ENCODE measurements around the gene UCK2. TPM values are rescaled to one million over a fixed set of nuclear protein-coding genes. Genes with fewer than 3 reads are reported as not detected.

UCK2 gene
- total and polyA plus RNA-seq, 7 donors = 8.3 to 33.0 (median 29.3) TPM

DNA sequence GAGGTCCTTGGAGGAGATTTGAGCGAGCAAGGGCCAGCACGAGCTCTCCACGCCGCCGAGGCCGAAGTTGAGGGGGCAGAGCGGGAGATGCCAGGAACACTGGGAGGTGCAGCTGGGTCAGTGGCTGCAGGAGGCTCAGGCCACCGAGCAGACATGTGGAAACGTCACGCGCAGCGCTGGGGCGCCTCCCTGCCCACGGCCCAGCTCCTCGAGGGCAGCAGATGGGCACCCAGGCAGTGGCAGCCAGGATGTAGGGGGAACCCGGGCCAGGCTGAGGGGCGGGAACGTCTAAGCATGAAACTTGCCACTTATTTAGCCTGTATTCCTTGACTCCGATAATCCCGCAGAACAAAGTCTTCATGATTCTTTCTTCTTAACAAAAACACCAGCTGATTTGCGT lies 114.1 kb downstream of the UCK2 start:
- no peak overlapping the region for H3K4me3 ChIP-seq
- H3K27me3 ChIP-seq = no peaks in the 10 kb centered on the region
- DNase-seq = no peak
- intact Hi-C loops (cut with DNase I) = no loop called here
- H3K9me3 ChIP-seq = no peaks in the 10 kb centered on the region
- no peak overlapping the region for H3K27ac ChIP-seq
- WGBS, 2 donors = 93% methylated on average over 21 of the region's 21 CpGs
- H3K4me1 ChIP-seq = no peaks in the 10 kb centered on the region
- H3K36me3 ChIP-seq = no peaks in the 10 kb centered on the region
- TF ChIP-seq POLR2A (IDR thresholded peaks at IDR 0.05) (no peak), POLR2AphosphoS5 (IDR thresholded peaks at IDR 0.05) (no peak), EP300 (IDR thresholded peaks at IDR 0.05) (no peak)
- TF ChIP-seq, protein P1, sequence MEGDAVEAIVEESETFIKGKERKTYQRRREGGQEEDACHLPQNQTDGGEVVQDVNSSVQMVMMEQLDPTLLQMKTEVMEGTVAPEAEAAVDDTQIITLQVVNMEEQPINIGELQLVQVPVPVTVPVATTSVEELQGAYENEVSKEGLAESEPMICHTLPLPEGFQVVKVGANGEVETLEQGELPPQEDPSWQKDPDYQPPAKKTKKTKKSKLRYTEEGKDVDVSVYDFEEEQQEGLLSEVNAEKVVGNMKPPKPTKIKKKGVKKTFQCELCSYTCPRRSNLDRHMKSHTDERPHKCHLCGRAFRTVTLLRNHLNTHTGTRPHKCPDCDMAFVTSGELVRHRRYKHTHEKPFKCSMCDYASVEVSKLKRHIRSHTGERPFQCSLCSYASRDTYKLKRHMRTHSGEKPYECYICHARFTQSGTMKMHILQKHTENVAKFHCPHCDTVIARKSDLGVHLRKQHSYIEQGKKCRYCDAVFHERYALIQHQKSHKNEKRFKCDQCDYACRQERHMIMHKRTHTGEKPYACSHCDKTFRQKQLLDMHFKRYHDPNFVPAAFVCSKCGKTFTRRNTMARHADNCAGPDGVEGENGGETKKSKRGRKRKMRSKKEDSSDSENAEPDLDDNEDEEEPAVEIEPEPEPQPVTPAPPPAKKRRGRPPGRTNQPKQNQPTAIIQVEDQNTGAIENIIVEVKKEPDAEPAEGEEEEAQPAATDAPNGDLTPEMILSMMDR (IDR thresholded peaks at IDR 0.05) = no peak

- H3K4me1 ChIP-seq = no peaks in the 10 kb centered on the region
- no peak for DNase-seq
- H3K27ac ChIP-seq = no peak overlapping the region
- H3K4me3 ChIP-seq = no peak overlapping the region
- no peaks in the 10 kb centered on the region for H3K27me3 ChIP-seq
- 73 to 79% methylated on average over 4 of the region's 4 CpGs for WGBS, 2 donors
- H3K9me3 ChIP-seq = no peaks in the 10 kb centered on the region
- no peaks in the 10 kb centered on the region for H3K36me3 ChIP-seq
- intact Hi-C loops (cut with DNase I) = no loop called here
- TF ChIP-seq, protein P1 (IDR thresholded peaks at IDR 0.05) = no peak
- TF ChIP-seq EP300 (IDR thresholded peaks at IDR 0.05) = no peak
- TF ChIP-seq POLR2AphosphoS5 (IDR thresholded peaks at IDR 0.05) = no peak
- no peak for TF ChIP-seq POLR2A (IDR thresholded peaks at IDR 0.05)
Measured at GRCh38 chr1:165942062-165942461, 114.6 kb downstream of the UCK2 start.

DNA sequence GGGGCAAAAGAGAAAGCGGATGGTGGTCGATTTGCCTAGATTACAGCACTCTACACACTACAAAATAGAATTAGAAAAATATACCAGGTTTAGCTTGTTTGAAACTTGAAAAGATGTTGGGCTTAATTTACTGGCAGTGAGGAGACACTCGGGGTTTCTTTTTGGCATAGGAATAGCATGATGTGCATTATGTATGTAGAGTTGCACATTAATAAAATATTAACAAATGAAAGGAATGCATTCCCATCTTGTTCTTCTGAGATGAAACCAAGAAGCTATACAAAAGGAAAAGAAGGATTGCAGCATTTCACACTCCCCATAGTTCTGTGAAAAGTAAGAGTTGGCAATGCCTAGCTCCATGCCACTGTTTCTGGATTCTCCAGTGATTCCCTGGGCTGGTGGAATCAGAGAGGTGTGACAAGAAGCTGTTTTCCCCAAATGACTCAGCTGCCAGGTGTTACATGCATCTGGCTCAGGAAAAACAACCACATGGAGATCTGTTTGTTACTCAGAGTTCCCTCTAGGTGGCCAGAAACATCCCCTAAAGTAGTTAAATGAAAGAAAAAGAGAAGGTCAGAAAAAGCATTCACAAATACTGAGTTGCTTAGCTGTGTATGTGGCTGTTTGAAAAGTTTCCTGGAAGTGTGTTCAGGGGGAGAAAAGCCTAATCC lies 115.6 kb downstream of the UCK2 start:
- intact Hi-C loops (cut with DNase I) = no loop called here
- H3K4me1 ChIP-seq = no peaks in the 10 kb centered on the region
- H3K27ac ChIP-seq = no peak overlapping the region
- no peak for TF ChIP-seq EP300 (IDR thresholded peaks at IDR 0.05)
- TF ChIP-seq POLR2A (IDR thresholded peaks at IDR 0.05) = no peak
- TF ChIP-seq, protein P1 (IDR thresholded peaks at IDR 0.05) = no peak
- TF ChIP-seq POLR2AphosphoS5 (IDR thresholded peaks at IDR 0.05) = no peak
- no peaks in the 10 kb centered on the region for H3K27me3 ChIP-seq
- DNase-seq = no peak
- no peaks in the 10 kb centered on the region for H3K36me3 ChIP-seq
- no peak overlapping the region for H3K4me3 ChIP-seq
- WGBS, 2 donors = 84 to 85% methylated on average over 3 of the region's 3 CpGs
- H3K9me3 ChIP-seq = no peaks in the 10 kb centered on the region

DNA sequence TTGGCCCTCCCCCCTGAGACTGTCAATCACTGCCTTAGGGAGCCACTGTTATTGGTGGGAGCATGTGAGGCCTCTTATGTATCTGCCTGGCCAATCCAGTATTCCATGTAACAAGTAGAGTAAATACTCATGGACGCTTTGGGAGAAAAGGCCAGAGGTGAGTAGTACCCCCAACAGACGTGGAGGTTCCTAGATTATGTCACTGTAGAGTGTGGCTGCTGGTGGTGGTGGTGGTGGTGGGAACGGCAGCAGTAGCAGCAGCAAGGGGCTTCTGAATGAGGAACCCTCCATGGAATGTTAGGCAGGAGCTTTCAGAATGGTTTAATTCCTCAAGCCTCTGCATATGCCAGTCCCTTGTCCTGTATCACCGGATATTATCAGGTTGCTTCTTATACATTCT lies 118.5 kb downstream of the UCK2 start:
- Histone ChIP-seq H3K4me1 (no peaks in the 10 kb centered on the region), H3K27me3 (no peaks in the 10 kb centered on the region), H3K36me3 (no peaks in the 10 kb centered on the region), H3K4me3 (no peak overlapping the region), H3K9me3 (no peaks in the 10 kb centered on the region), H3K27ac (no peak overlapping the region)
- TF ChIP-seq, protein P1 (IDR thresholded peaks at IDR 0.05) = no peak
- TF ChIP-seq POLR2AphosphoS5 (IDR thresholded peaks at IDR 0.05) (no peak), EP300 (IDR thresholded peaks at IDR 0.05) (no peak), POLR2A (IDR thresholded peaks at IDR 0.05) (no peak)
- WGBS, 2 donors = 77 to 83% methylated on average over 4 of the region's 4 CpGs
- intact Hi-C loops (cut with DNase I) = no loop called here
- no peak for DNase-seq

All from sigmoid colon (tissue), 7 donors.